AG04449 (cell line): ENCODE data around the gene TMEM165.

Experiments used
- CTCF ChIA-PET: fragments of 350-600 bp; formaldehyde crosslinking; extraction: SDS; loops from one replicate; lab custom pipeline; 2021; ENCODE audit warnings: antibody characterized with exemption; lab: Yijun Ruan, JAX
- POLR2A ChIA-PET: fragments of 400-600, 350-600 bp; formaldehyde crosslinking; extraction: SDS; loops from one replicate; lab custom pipeline; 2020; ENCODE audit warnings: antibody characterized with exemption, inconsistent platforms; lab: Yijun Ruan, JAX
- DNase-seq: peaks from one replicate; pipeline ENCODE4 v3.0.0-alpha.2; 2010; ENCODE audit warnings: low read depth, low spot score
- H3K4me3 ChIP-seq: 2 replicates; pipeline ENCODE4 v1.5.1; 2011; ENCODE audit warnings: low read depth, mild to moderate bottlenecking, control low read depth, low read length
- TF ChIP-seq, protein P1 (sequence below): IDR thresholded peaks from one replicate; pipeline ENCODE4 v1.5.1; 2011; ENCODE audit warnings: mild to moderate bottlenecking, moderate library complexity, low read length, control low read depth, inconsistent platforms; ENCODE audit not compliant: insufficient read depth; ENCODE audit errors: missing control alignments

Gene TMEM165

DNA sequence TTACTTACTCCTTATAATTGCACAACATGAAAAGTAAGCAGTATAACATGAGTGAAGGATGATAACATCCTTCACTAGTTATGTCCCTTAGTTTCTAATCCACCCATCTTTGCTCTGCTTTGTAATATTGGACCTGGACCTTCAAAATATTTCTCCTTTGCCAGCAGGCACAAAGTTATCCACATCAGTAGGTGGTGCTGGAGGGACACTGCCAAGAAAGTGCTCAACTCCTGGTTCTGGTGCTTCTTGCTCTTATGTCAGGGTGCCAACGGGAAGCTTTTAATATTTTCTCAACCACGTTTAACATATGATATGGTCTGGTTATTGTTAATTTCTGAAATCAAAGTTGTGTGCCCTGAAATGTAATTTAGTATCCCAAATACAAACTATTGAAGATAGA, 49.1 kb downstream of the TMEM165 start:
- no peak overlapping the region for H3K4me3 ChIP-seq
- TF ChIP-seq, protein P1, sequence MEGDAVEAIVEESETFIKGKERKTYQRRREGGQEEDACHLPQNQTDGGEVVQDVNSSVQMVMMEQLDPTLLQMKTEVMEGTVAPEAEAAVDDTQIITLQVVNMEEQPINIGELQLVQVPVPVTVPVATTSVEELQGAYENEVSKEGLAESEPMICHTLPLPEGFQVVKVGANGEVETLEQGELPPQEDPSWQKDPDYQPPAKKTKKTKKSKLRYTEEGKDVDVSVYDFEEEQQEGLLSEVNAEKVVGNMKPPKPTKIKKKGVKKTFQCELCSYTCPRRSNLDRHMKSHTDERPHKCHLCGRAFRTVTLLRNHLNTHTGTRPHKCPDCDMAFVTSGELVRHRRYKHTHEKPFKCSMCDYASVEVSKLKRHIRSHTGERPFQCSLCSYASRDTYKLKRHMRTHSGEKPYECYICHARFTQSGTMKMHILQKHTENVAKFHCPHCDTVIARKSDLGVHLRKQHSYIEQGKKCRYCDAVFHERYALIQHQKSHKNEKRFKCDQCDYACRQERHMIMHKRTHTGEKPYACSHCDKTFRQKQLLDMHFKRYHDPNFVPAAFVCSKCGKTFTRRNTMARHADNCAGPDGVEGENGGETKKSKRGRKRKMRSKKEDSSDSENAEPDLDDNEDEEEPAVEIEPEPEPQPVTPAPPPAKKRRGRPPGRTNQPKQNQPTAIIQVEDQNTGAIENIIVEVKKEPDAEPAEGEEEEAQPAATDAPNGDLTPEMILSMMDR = peak; percentile 49
- DNase-seq = no peak
- CTCF ChIA-PET = interaction anchor here (0.7 to 5.8 kb wide), 17 partner anchors 9 to 422 kb away, joined by 3 to 28 read pairs (median 6); partner anchors contain the start of genes CLOCK and SRD5A3
- POLR2A ChIA-PET = interaction anchor here (1.7 to 2.6 kb wide), 2 partner anchors 101 to 105 kb away, joined by 5 to 17 read pairs; partner anchors contain the start of gene CLOCK

DNA sequence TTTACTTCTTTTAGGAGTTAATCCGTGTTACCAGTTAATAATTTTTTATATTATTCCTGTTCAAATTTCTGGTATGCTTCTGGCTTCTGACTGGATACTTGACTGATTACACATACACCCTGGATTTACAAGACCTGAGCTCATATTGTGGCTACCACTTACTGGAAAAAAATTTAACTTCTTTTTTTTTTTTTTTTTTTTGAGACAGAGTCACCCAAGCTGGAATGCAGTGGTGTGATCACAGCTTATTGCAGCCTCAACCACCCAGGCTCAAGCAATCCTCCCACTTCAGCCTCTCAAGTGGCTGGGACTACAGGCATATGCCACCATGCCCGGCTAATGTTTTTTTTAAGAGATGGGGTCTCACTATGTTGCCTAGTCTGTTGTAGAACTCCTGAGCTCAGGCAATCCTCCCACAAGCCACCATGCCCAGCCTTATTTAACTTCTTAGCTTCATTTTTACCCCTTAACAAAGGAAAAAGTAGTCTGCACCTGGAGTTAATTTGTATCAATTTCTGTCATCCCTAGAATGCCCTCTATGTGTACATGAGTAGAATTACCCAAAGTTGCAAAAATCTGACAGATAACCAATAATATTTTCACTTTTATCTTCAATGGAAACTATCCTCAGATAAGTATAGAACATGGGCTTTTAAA, 50.3 kb downstream of the TMEM165 start:
- ChIA-PET POLR2A (interaction anchor here (0.6 to 2.6 kb wide), 7 partner anchors 9 to 103 kb away, joined by 3 to 17 read pairs (median 4); partner anchors contain the start of genes CLOCK and TMEM165), CTCF (interaction anchor here (0.8 to 5.8 kb wide), 20 partner anchors 8 to 421 kb away, joined by 3 to 28 read pairs (median 5); partner anchors contain the start of gene SRD5A3)
- DNase-seq = peak; percentile 70
- TF ChIP-seq, protein P1 = no peak
- no peak overlapping the region for H3K4me3 ChIP-seq

- TF ChIP-seq, protein P1 = no peak
- no peak overlapping the region for H3K4me3 ChIP-seq
- no peak for DNase-seq
- POLR2A ChIA-PET = interaction anchor here (1.1 to 2.6 kb wide), 4 partner anchors 32 to 103 kb away, joined by 4 to 17 read pairs (median 4); partner anchors contain the start of gene CLOCK
- CTCF ChIA-PET = interaction anchor here (0.9 to 5.8 kb wide), 9 partner anchors 8 to 420 kb away, joined by 3 to 27 read pairs (median 7); partner anchors contain the start of gene SRD5A3
These were observed 50.8 kb downstream of the TMEM165 start for GRCh38 chr4:55446578-55446922.

DNA sequence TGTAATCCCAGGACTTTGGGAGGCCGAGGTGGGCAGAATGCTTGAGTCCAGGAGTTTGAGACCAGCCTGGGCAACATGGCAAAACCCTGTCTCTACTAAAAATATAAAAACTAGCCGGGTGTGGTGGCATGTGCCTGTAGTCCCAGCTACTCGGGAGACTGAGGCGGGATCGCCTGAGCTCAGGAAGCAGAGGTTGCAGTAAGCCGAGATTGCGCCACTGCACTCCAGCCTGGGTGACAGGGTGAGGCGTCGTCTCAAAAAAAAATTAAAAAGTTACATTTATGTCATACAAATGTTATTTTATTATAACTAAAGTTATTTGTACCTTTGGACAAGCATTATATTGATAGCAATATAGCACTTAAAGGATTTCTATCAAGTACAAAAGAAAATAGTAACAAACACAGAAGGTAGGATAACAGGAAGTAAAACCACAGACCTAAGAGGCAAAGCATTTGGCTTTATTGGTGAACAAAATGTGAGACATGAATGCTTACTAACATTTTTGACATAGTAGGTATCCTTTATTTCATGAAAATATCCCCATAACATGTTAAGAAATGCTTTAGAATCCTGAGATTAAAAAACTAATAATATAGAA, 51.5 kb downstream of the TMEM165 start:
- DNase-seq = no peak
- ChIA-PET CTCF (interaction anchor here (0.9 to 5.8 kb wide), 5 partner anchors 101 to 420 kb away, joined by 3 to 27 read pairs (median 13); partner anchors contain the start of gene SRD5A3), POLR2A (interaction anchor here (1.4 to 2.6 kb wide), 2 partner anchors 78 to 99 kb away, joined by 4 to 17 read pairs; partner anchors contain the start of gene CLOCK)
- TF ChIP-seq, protein P1 = no peak
- no peak overlapping the region for H3K4me3 ChIP-seq

- no peak overlapping the region for H3K4me3 ChIP-seq
- DNase-seq = no peak
- TF ChIP-seq, protein P1 = no peak
- POLR2A ChIA-PET = no interaction called here
- CTCF ChIA-PET = interaction anchor here (0.9 to 3.0 kb wide), 3 partner anchors 101 to 106 kb away, joined by 3 to 13 read pairs (median 9); partner anchors contain the start of gene SRD5A3
These were observed 52.1 kb downstream of the TMEM165 start for GRCh38 chr4:55447831-55448230.

DNA sequence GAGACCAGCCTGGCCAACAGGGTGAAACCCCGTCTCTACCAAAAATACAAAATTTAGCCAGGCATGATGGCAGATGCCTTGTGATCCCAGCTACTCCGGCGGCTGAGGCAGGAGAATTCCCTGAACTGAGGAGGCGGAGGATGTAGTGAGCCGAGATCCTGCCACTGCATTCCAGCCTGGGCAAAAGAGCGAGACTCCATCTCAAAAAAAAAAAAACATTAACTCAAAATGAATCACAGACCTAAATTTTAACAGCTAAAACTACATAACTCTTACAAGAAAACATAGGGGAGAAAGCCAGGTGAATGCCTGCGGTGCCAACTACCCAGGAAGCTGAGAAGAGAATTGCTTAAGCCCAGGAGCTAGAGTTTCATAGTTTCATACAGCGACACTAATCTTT, 54.8 kb downstream of the TMEM165 start:
- H3K4me3 ChIP-seq = no peak overlapping the region
- POLR2A ChIA-PET = no interaction called here
- no peak for DNase-seq
- CTCF ChIA-PET = interaction anchor here (1.0 to 1.3 kb wide), 2 partner anchors 17 to 105 kb away, joined by 3 to 4 read pairs; no protein-coding TSS in a partner anchor
- TF ChIP-seq, protein P1 = no peak
